Psoas muscle (tissue), 8 donors: ENCODE measurements around the gene PSMB1. TPM values are rescaled to one million over a fixed set of nuclear protein-coding genes. Genes with fewer than 3 reads are reported as not detected.

Source experiments
- ATAC-seq, 4 donors: fragments of 200-7000 bp; cut with Tn5 transposase; one replicate each; pipeline ENCODE4 v1.9.1; 2020; ENCODE audit warnings: moderate library complexity in 3 of 4, mild to moderate bottlenecking in 2 of 4
- DNase-seq, 2 donors: peaks; one replicate each; pipeline ENCODE4 v3.0.0-alpha.2; 2020
- H3K27ac ChIP-seq: fragments of 200-600 bp; one replicate; pipeline ENCODE4 v1.8.0; 2022
- H3K27me3 ChIP-seq, 3 donors: fragments of 200-600 bp in 1 of 3; one replicate each; pipeline versions ENCODE4 v1.6.1 to v1.8.0; 2013 to 2022; ENCODE audit warnings: low read length in 2 of 3, mild to moderate bottlenecking in 2 of 3, moderate library complexity in 1 of 3; ENCODE audit not compliant: insufficient read depth in 3 of 3
- H3K36me3 ChIP-seq, 2 donors: fragments of 200-600 bp in 1 of 2; one replicate each; pipeline versions ENCODE4 v1.6.1 to v1.8.0; 2013 to 2022; ENCODE audit warnings: low read depth in 1 of 2, mild to moderate bottlenecking in 1 of 2, moderate library complexity in 1 of 2; ENCODE audit not compliant: insufficient read depth in 1 of 2
- H3K4me1 ChIP-seq: fragments of 200-600 bp; one replicate; pipeline ENCODE4 v1.8.0; 2022
- H3K4me3 ChIP-seq: fragments of 200-600 bp; one replicate; pipeline ENCODE4 v1.8.0; 2022; ENCODE audit warnings: mild to moderate bottlenecking
- H3K9me3 ChIP-seq: fragments of 200-600 bp; one replicate; pipeline ENCODE4 v1.8.0; 2022
- CTCF ChIP-seq: fragments of 200-600 bp; IDR thresholded peaks from one replicate; pipeline ENCODE4 v1.8.0; 2022; ENCODE audit warnings: antibody characterized with exemption
- WGBS, 3 donors: extraction: QIAGEN DNeasy Blood & Tissue Kit; methylation state at CpG; one replicate each; pipeline versions ENCODE4 v1.1.6 to v1.1.7; 2013; 5-methylcytosine and 5-hydroxymethylcytosine counted together
- intact Hi-C, 2 donors: fragments of 100-400 bp; cut with DNase I; formaldehyde crosslinking; loops; one replicate each; pipeline versions ENCODE4 v1.11.0 to v1.14.2; 2022
- polyA plus RNA-seq, 3 donors: library from polyadenylated mRNA; stranded (reverse); fragments of 200-250 nt; gene quantifications; one replicate each; pipeline ENCODE4 v1.2.3, GENCODE V29; 2013
- total RNA-seq, 4 donors: library from RNA; stranded (reverse); fragmentation: NEBNext Ultra II Directional in 2 of 4; extraction: Animal tissue kit (Norgen Biotek cat#: 25700) in 2 of 4; gene quantifications; one replicate each; pipeline versions ENCODE4 v1.2.1 to v1.2.4, GENCODE V29; 2021 to 2023
- donor health status: healthy with polysubstance abuse.
- donor health status: DM: no; HTN: no; CAD: no; lungs with moderate emphysema.
- donor health status: Bipolar disorder and iron deficiency.
- donor health status: healthy.
- donor health status: DM: yes; HTN: yes; CAD: no.
- donor health status: DM: no; HTN: no; CAD: no.
- donor health status: DM: no; HTN: no; CAD: no.
- donor health status: DM: yes; HTN: yes; CAD: no.

Gene PSMB1
- total and polyA plus RNA-seq, 7 donors: 139 to 367 (median 246) TPM

DNA sequence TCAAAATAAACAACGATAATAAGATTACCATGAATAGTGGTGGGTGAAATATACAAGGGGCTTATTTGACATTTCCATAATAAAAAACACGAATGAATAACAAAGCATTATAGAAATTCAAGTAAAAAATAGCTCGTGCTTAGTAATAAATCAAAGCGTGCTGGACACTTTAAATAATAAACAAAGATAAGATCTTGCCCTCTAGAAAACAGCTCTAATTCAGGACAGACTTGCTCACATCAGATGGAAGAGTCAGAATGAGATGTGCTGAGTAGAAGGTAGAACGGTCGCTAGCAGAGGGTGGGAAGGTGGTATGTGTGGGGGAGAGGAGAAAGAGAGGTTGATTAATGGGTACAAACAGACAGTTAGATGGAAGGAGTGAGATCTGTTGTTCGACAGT lies 27.3 kb downstream of the PSMB1 start:
- H3K4me1 ChIP-seq: peaks cover 42% of the 10 kb centered on the region
- no peak for TF ChIP-seq CTCF
- no peaks in the 10 kb centered on the region for H3K36me3 ChIP-seq
- 70 to 82% (median 75%) methylated on average over 7 of the region's 7 CpGs for WGBS, 3 donors
- no peaks in the 10 kb centered on the region for H3K27me3 ChIP-seq
- peak overlapping the region; percentile 92 for H3K27ac ChIP-seq
- DNase-seq (no peak), ATAC-seq (no peak)
- H3K9me3 ChIP-seq: peaks cover under 1% of the 10 kb centered on the region
- intact Hi-C loops: loop anchor here (5.0 to 10.0 kb wide), 3 partner anchors 221 to 733 kb away; partner anchors contain the start of gene FAM120B (in 1 of the 2)
- no peak overlapping the region for H3K4me3 ChIP-seq

DNA sequence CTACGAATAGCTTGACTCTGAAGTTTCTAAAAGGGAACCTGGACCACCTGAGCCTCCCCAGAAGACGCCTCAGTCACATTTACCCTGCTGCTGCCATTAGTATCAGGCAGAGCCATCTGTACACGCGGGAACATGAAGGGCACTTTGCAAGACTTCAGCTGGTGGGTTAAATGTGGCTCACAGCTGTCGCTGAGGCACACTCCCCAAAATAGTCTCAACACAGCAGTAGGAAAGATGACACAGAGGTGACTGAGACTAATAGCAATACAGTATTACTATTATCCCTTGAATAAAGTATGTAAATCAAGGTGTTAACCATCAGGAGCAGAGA lies 29.0 kb downstream of the PSMB1 start:
- no peaks in the 10 kb centered on the region for H3K27me3 ChIP-seq
- H3K4me3 ChIP-seq: peak overlapping the region; percentile 1
- H3K27ac ChIP-seq: peak overlapping the region; percentile 92
- ATAC-seq: peak; percentile 93 to 94 (median 94)
- peaks cover 3% of the 10 kb centered on the region for H3K9me3 ChIP-seq
- no peaks in the 10 kb centered on the region for H3K36me3 ChIP-seq
- H3K4me1 ChIP-seq: peaks cover 44% of the 10 kb centered on the region
- intact Hi-C loops: loop anchor here (5.0 to 10.0 kb wide), 3 partner anchors 87 to 559 kb away; partner anchors contain the start of gene FAM120B (in 1 of the 2)
- 24 to 40% (median 27%) methylated on average over 5 of the region's 5 CpGs for WGBS, 3 donors
- DNase-seq: peak; percentile 51 to 82
- no peak for TF ChIP-seq CTCF

DNA sequence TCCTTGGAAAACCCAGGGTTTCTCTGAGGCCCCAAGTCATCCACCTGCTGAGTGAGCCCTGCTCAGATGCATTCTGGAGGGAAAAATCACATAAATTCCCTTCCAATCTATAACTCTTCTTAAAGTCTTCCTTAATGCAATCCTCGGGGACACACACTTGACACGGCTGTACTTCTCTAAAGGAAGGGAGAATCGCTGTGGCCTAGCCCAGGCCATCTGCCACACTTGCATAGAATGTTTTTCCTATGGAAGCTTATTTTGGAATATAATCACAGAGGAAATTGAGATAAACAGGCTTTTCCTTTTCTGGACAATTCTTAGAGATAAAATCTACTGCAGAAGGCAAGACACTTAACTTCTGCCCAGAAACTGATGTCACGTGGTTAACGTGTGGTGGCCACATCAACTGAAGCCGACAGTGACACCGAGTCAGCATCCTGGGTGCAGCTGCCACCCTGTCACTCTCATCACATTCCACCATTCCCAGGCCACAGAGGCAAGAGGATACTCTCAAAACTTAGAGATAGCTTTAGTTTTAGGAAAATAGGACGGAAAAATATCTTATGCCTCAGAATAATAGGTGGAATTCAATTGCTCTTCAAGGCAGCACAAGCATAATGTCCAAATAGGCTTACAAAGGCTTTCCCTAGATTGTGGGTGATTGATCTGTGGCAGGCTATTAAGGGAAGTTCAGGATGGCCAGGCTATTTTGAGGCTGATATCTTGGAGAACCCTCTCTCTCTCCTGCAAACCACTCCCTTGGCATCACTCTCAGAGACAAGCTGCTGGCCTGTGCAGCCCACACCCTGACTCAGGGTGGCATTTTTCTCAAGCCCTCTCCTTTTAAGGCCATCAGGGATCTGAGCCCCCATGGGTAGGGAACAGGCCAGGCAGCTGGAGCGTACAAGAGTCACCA lies 29.6 kb downstream of the PSMB1 start:
- peaks cover 3% of the 10 kb centered on the region for H3K9me3 ChIP-seq
- H3K4me1 ChIP-seq: peaks cover 44% of the 10 kb centered on the region
- intact Hi-C loops: loop anchor here (5.0 to 10.0 kb wide), 3 partner anchors 86 to 559 kb away; partner anchors contain the start of gene FAM120B (in 1 of the 2)
- peak overlapping the region; percentile 92 for H3K27ac ChIP-seq
- DNase-seq (peak; percentile 30 to 69), ATAC-seq (peak; percentile 84 to 86 (median 85))
- 26 to 37% (median 35%) methylated on average over 9 of the region's 9 CpGs for WGBS, 3 donors
- no peak for TF ChIP-seq CTCF
- peak overlapping the region; percentile 1 for H3K4me3 ChIP-seq
- no peaks in the 10 kb centered on the region for H3K27me3 ChIP-seq
- no peaks in the 10 kb centered on the region for H3K36me3 ChIP-seq

DNA sequence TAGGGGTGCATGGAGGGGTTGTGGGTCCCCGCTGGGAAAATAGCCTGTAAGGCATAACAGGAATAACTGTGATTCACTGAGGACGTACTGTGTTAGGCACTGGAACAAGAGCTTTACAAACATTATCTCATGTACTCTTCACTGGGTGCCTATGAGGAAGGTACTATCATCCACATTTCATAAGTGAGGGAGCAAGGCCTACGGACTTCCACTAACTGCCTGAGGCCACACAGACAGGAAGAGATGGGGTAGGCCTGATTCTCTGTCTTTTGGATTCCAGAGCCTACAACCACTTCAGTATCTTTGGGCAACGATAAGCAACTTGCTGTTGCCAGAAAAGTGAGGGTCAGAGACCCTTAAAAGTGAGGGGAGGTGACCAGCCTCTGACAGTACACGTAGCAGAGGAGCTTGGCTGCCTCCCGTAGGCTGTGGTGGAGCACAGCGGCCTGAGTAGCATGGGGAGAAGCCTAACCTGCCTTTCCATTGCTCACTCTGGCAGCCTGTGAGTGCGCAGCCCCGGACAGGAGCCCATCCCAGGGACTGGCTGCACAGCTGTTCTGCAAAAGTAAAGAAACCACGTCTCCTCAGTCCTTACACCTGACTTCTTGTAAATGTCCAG lies 30.4 kb downstream of the PSMB1 start:
- peaks cover 3% of the 10 kb centered on the region for H3K9me3 ChIP-seq
- H3K4me3 ChIP-seq: no peak overlapping the region
- no peak for TF ChIP-seq CTCF
- H3K4me1 ChIP-seq: peaks cover 44% of the 10 kb centered on the region
- H3K36me3 ChIP-seq: no peaks in the 10 kb centered on the region
- ATAC-seq (peak in 3 of 4 donors; percentile 28 to 43 (median 39)), DNase-seq (no peak)
- WGBS, 3 donors: 73 to 78% (median 75%) methylated on average over 10 of the region's 10 CpGs
- no peaks in the 10 kb centered on the region for H3K27me3 ChIP-seq
- H3K27ac ChIP-seq: peak overlapping the region; percentile 92
- intact Hi-C loops: loop anchor here (5.0 to 10.0 kb wide), 3 partner anchors 85 to 558 kb away; partner anchors contain the start of gene FAM120B (in 1 of the 2)
